ENCODE measurements around the gene KLC4.
"Not testable (repeated sequence)": the region's sequence is repeated elsewhere in the genome, so short reads cannot be mapped to it uniquely, and the experiment has no call there.

The KLC4 gene

GRCh38 chr6:43060755-43061633, 1.6 kb downstream of the KLC4 start:
- DNase-seq (ENCODE audit: low read depth, low spot score), result no peak
- peak overlapping the region; percentile 75 for H3K27ac ChIP-seq

GRCh38 chr6:43061861-43062260, 2.4 kb downstream of the KLC4 start:
- DNase-seq (ENCODE audit: low read depth, low spot score), result no peak
- H3K27ac ChIP-seq, result no peak overlapping the region

- no peak overlapping the region for H3K27ac ChIP-seq
- DNase-seq (ENCODE audit: low read depth, low spot score), result no peak
These were observed 3.4 kb downstream of the KLC4 start for GRCh38 chr6:43062818-43063217.

- no peak for DNase-seq (ENCODE audit: low read depth, low spot score)
- no peak overlapping the region for H3K27ac ChIP-seq
These were observed 10.7 kb downstream of the KLC4 start for GRCh38 chr6:43070028-43070632.

GRCh38 chr6:43074847-43075669, 15.6 kb downstream of the KLC4 start:
- DNase-seq (ENCODE audit: low read depth, low spot score), result no peak
- no peak overlapping the region for H3K27ac ChIP-seq

GRCh38 chr6:43075670-43076463, 16.4 kb downstream of the KLC4 start, which contains the start of gene PTK7:
Gene PTK7, plus strand, starts transcription at chr6:43076314. Its CDS starts 175 bp downstream, at chr6:43076489.
- peak within 1 kb of the TSS; percentile 48 for H3K27ac ChIP-seq
- DNase-seq (ENCODE audit: low read depth, low spot score), result no peak

GRCh38 chr6:43076464-43077332, 17.3 kb downstream of the KLC4 start:
- H3K27ac ChIP-seq, result peak overlapping the region; percentile 48
- DNase-seq (ENCODE audit: low read depth, low spot score), result no peak

- no peak for DNase-seq (ENCODE audit: low read depth, low spot score)
These were observed 17.9 kb downstream of the KLC4 start for GRCh38 chr6:43077333-43077809.

GRCh38 chr6:43077981-43078511, 18.6 kb downstream of the KLC4 start:
- DNase-seq (ENCODE audit: low read depth, low spot score), result no peak
- H3K27ac ChIP-seq, result no peak overlapping the region

More at GRCh38 chr6:43077333-43077809, 17.9 kb downstream of the KLC4 start:
- H3K27ac ChIP-seq, result peak overlapping the region; percentile 48

- no peak for DNase-seq (ENCODE audit: low read depth, low spot score)
- H3K27ac ChIP-seq, result no peak overlapping the region
These were observed 19.3 kb downstream of the KLC4 start for GRCh38 chr6:43078691-43079090.

GRCh38 chr6:43081043-43081442, 21.6 kb downstream of the KLC4 start:
- DNase-seq (ENCODE audit: low read depth, low spot score), result no peak
- H3K27ac ChIP-seq, result no peak overlapping the region

- not testable (repeated sequence) for DNase-seq (ENCODE audit: low read depth, low spot score); H3K27ac ChIP-seq
These were observed 22.5 kb downstream of the KLC4 start for GRCh38 chr6:43081922-43082321.

GRCh38 chr6:43082806-43083655, 23.6 kb downstream of the KLC4 start:
- H3K27ac ChIP-seq, result no peak overlapping the region
- no peak for DNase-seq (ENCODE audit: low read depth, low spot score)

- no peak overlapping the region for H3K27ac ChIP-seq
- no peak for DNase-seq (ENCODE audit: low read depth, low spot score)
These were observed 26.7 kb downstream of the KLC4 start for GRCh38 chr6:43086022-43086658.

GRCh38 chr6:43088654-43089056, 29.2 kb downstream of the KLC4 start:
- DNase-seq (ENCODE audit: low read depth, low spot score), result peak; percentile 88
- peak overlapping the region; percentile 82 for H3K27ac ChIP-seq

- DNase-seq (ENCODE audit: low read depth, low spot score), result no peak
- peak overlapping the region; percentile 82 for H3K27ac ChIP-seq
These were observed 30.0 kb downstream of the KLC4 start for GRCh38 chr6:43089467-43089866.

GRCh38 chr6:43089874-43090558, 30.6 kb downstream of the KLC4 start:
- H3K27ac ChIP-seq, result peak overlapping the region; percentile 82
- no peak for DNase-seq (ENCODE audit: low read depth, low spot score)
